Stimulated activated CD4-positive, alpha-beta T cell treated with anti-CD3 and anti-CD28 coated beads, Interleukin-12 subunit alpha, Interleukin-12 subunit beta, amount 100 ng/mL, for 4 hours (primary cell): ENCODE results near the gene XPNPEP1.

Experiments used
- DNase-seq: peaks from one replicate; pipeline ENCODE4 v3.0.0-alpha.2; 2020

The XPNPEP1 gene

DNA sequence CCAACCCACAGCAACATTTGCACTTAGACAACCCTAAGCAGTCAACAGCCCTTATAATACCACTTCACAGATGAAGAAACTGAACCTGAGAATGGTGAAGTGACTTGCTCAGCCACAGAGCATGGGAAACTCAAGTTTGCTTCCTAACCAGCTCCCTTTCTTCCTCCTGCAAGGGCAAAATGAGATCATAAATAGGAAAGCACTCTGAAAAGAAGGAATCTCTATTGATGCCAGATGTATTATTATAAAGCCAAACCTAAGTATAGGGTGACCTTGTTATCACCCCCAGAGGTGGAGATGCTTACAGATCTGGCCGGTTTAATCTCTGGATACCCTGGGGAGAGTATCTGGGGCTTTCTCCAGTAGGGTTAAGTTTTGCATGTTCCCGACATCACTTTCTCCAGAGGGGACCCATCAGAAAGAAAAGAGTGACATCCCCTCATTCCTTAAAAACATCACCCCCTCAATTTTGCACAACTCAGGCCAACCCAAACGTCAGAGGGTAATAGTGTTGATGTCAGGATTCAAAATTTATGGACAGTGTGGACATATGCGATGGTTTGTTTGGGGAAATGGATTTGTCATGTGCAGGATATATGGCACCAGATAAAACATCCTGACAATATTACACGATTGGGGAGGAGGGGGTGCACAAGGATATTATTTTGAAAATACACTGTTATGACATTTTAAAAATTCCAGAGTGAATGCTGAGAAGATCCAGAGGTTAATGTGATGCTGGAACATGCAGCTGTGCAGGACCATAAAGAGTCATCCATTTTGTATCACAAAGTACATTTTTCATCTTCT is 24.0 kb upstream of the XPNPEP1 start:
- DNase-seq = no peak

DNA sequence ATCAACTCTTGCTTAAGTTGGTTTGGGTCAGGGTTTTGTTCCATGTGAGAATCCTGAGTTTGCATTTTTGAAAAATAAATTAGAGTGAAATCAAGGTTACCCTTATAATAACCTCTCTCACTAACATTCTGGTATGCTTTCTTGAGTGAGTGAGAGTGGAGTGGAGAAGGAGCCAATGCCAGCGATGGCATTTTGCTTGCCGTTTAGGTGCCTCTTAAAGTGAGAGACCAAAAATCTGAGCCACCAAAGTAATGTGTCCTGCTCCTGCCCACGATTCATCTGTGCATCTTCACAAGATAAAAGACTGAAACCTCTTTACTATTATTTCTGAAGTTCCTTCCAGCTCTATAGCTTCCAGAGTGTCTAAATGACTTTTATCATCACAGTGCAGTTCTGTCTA is 23.4 kb upstream of the XPNPEP1 start:
- DNase-seq = no peak

DNA sequence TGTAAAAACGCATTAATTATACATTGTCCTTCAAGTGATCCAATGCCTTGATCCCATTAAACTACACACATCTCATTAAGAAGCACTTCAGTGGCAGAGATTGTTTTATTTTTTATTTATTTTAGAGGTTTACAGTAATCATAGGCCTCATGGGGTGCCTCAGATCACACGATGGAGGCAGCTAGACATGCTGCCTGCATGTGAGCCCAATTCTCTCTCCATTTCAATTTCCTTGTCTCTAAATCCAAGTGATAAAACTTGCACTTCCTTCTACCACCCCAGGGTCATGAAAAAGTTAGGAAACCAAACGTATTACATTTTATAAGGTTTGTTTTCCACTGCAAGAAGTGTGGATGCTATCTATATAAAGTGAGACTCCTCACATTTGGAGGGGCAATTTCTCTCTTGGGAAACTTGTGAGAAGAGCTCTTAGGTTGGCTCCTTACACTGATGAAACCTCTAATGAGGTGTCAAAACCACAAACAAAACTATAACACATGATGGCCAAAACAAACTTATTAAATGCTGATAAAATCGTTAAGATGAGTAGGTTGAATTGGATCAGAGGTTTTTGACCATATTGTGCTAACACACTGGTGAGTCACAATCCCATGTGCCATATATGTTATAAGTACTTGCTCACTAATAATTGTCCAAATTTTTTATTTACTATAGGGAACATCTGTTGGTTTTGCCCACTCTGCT is 22.3 kb upstream of the XPNPEP1 start:
- DNase-seq = no peak

DNA sequence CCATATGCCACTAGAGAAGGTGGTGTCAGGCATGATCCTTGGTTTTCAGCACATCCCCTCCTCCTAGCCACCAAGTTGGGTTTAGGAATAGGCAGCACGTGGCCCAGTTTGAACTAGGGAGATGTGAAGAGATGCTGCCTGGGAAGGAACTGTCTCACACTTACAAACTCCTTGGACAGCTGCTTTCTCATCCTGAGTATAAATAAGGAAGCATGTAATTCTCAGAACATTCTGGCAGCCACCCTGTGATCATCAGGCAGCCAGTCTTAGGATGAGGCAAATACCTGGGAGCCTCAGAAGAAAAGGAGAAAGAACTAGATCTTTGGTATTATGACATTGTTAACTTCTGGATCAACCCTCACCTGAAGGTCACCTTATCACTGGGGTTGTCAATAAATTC is 21.3 kb upstream of the XPNPEP1 start:
- DNase-seq = no peak

DNA sequence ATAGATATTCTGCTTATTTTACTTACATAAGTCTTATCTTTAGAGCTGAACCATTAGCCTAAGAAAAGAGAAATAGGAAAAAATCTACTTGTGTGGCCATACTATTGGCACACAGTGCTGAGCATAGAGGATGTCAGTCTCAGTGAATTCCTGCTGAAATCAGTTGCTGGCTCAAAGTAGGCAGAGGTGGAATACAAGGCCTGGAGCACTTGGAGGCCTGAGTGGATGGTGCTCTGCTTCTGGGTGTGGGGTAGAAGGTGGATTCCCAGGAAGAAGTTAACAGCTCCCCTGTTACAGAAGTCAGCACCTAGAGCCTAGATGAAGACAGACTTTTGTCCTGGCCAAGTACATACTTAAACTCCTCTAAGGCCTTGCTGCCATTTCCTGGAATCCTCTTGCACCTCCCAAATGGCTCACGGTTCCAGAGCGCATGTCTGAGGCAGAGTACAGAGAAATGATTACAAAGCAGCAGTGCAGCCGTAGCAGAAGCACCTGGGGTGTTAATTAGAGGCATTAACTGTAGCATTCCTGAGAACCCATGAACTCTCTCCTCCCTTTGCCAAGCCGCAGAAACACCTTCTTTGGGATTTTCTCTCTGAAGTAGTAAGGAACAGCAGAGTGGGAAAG is 18.0 kb upstream of the XPNPEP1 start:
- no peak for DNase-seq

DNA sequence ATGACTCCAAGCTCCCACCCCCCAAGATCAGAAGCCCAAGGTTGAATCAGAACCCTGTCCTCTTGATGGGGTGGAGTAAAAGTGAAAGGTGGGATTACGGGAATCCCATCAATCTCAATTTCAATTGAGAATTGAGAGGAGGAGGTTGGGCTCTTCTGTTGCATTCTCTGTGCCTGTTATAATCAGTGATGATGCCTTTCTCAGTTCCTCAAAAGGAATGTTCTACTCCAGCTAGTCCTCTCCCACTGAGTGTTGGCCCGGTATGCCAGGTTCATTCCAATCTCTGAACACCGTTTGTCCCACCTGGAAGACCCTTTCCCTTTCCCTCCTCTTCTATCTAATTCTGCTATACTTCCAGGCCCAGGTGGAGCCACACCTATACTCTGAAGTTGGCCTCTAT is 17.2 kb upstream of the XPNPEP1 start:
- DNase-seq = no peak

DNA sequence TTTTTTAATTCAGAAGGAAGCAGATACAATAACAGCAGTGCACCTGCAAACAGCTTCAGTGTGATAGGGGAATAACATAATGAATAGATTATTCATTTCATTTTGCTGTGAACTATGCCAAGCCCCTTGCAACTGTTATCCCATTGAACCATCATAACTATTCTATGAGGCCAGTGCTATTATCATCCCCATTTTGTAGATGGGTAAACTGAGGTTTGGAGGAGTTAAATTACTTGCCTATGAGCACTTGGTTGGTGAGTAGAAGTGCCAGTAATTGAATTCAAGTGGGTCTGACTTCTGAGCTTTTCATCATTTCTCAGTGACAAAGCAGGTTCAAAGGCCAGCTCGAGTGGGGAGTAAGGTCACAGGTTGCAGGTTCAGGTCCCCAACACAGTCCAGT is 16.8 kb upstream of the XPNPEP1 start:
- DNase-seq = no peak

DNA sequence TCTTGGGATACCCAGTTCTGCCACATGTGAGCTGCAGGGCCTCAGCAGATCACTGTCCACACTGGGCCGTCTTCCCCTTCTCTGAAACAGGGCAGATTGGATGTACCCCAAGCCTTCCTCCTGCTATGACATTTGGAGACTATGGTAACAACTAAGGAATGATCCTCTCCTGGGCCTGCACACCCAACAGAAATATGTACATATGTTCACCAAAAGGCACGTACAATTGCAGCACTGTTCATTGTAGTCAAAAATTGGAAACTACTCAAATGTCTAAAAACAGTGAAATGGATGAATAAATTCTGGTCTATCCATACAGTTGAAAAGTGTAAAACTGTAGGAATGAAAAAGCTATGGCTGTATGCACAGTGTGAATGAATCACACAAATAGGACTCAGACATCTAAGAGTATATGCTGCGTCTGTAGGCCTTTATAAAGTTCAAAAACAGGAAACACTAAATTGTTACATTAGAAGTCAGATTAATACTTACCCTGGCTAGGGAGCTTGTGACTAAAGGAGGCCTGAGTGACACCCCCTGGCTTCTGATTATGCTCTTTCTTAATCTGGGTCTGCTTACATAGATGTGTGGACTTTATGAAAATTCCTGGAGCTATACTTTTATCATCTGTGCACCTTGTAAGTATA is 16.1 kb upstream of the XPNPEP1 start:
- DNase-seq = no peak

DNA sequence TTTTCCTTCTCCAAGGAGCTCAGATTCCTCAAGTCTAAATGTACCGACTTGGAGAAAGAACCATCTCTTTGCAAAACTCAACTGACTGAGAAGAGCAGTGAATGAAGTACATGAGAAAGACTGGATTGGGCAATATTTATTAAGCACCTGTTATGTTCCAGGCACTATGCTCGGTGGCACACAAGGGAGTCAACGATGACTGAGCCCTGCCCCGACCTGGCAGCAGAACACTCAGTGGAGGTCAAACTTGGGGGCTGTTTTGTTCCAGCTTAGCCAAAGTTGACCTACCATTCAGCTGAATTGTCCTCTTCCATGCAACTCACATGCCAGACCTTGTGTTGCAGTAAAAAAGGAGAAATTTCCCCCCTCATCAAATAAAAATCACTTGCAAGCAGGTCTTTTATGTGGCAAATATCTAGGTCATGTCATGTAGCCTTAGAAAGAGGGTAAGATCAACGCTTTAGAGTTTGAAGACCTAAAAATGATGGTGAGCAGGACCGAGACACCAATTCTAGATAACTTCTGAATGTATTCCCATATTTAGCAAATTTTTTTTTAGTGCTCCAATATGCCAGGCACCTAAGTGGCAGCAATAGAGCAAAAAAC is 14.3 kb upstream of the XPNPEP1 start:
- DNase-seq = no peak

DNA sequence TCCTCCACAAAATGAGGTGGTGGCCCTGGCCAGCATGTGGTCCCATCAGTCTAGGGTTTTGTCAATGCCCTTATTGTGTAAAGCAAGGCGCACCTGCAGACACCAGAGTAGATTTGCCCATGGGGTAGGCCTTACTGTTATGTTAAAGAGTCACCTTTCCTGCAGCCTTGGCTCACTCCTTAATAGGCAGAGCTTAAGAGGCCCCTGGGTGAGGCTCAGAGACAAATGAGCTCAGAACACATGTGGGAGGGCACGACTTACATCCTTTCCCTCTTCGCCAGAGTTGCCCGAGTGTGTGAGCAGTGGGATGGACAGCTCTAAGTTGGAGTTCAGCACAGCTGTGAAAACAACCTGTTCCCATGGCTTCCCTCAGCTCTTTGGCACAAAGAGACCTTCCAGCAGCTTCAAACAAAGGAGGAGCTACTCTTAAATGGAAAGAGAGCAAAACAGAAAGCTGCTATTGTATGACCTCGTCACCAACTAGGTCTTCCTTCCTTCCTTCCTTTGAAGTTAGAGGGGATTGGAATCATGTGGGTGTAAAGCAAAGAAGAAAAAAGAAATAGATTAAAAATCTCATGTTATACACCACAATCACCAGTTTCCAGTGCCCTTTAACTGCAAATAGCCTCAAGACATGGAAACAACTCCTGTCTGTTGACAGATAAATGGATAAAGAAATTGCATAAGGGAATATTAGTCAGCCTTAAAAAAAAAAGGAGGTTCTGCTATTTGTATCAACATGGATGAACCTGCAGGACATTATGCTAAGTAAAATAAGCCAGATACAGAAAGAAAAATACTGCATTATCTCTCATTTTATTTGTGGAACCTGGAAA is 11.9 kb upstream of the XPNPEP1 start:
- no peak for DNase-seq

DNA sequence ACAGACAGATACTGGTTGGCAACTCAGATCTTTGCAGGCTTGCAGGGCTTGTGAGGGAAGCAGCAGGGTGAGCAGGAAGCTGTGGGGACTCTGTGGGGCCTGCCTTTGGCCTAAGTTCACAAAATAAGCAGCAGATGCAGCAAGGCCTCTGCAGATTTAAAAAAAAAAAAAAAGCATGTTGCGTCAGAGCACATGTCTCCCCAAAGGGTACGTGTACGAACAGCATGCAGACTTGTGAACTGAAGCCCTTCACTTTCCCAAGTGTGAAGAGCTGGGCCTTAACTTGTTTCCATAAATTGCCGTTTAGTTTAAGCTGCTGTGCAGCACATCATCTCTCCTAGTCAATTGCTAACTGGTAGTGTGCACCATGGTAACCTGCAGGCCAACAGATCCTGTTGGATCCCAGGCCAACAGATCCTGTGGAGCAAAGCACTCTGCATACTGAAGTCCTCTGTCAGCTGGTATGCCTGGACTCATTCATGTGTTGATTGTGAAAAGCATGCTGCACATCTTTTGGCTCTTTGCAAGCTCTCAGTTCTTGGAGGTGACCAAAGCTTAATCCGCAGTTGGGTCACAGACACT is 10.8 kb upstream of the XPNPEP1 start:
- no peak for DNase-seq

DNA sequence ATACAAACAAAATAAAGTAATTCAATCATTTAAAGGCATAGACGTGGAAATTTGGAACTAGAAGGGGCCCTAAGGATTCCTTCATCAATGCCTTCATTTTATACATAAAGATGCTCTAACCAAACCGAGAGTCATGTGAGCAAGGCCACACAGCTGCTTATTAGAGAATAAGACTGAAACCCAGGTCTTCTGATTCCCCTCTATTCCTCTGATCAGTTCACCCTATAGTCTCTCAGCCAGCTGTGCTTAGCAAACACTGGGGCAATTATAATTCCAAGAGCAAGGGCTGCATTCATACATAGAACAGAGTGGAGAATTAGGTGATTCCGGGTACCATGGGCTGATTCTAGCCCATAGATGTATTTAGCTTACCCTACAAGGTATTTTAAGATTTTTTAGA is 9.7 kb upstream of the XPNPEP1 start:
- no peak for DNase-seq

DNA sequence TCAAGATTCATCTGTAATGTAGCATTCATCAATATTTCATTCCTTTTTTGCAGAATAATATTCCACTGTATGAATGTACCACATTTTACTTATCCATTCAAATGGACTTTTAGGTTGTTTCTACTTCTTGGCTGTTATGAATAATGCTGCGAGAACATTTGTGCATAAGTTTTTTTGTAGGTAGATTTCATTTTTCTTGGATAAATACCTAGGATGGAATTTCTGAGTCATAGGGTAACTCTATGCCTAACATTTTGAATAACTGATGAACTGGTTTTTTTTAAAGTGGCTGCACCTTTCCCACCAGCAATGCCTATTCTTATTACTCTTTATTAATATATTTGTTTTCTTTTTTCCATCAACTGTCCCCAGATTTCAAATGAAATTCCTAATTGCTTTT is 9.1 kb upstream of the XPNPEP1 start:
- no peak for DNase-seq

DNA sequence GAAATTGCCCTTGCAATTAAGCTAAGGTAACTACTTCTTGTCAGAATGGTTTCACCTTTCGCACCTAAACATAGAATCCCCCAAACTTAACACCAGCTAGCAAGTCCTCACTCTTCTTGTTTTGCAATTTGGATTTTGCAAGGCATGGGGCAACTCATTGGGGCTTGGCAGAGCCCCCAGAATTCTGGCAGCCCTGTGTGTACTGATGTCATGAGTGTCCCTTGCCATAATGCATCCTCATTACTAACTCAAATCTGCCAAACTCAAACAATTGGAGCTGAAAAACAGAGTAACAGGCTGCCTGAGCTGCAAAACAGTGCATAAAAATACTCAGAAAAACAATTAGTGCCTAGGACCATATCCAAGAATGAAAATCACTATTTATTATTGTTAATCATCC is 7.9 kb upstream of the XPNPEP1 start:
- no peak for DNase-seq

DNA sequence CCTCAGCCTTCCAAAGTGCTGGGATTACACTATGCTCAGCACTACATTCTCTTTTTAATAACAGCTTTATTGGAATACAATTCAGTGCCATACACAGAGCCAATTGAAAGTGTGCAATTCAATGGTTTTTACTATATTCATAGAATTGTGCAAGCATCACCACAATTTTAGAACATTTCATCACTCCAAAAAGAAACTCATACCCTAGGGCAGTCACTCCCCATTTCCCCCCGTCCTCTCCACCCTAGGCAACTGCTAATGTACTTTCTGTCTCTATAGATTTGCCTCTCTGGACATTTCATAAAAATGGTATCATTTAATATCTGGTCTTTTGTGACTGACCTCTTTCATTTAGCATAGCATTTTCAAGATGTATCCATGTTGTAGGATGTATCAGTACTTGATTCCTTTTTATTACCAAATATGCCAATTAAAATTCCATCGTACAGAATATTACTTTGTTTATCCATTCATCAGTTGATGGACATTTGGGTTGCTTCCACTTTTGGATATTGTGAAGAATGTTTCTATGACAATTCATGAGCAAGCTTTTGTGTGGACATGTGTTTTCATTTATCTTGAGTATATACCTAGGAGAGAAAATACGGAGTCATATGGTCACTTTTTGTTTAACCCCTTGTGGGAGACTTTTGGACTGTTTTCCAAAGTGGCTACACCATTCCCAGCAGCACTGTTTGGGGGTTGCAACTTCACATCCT is 6.3 kb upstream of the XPNPEP1 start:
- no peak for DNase-seq

DNA sequence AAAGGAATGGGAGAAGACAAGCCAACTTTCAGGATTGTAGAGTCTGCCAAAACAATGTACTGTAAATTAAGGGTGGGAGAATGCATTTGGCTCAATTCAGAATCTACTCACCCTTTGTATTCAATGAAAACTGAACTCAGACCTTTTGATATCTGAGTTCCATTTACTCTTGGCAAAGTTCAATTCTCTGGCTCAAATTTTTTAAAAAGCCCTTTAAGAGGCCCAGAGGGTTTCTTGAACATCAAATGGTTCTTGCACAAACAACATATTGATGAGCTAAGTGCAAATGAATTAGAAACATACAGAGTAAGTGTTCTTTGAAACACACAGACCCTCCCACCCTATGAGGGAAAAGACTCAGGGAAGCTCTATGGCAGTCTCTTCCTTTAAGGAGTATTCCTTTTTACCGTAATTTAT is 5.2 kb upstream of the XPNPEP1 start:
- no peak for DNase-seq

DNA sequence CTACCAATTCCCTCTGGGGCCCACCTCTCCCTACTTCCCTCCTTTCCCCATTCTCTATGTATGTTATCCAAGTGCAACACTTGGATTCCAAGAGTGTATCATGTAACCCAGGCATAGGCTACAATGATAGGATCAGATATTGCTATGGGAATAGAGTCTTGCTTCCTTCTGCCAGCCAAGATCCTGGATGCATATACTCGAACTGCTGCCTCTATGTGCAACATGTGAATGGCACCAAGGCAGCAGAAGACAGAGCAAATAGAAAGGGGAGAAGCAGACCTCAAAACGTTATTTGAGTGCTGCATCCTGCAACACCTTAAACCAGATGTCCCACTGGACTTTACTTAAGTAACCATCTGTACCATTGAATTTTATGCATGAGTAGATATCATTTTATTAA is 3.5 kb upstream of the XPNPEP1 start:
- no peak for DNase-seq

DNA sequence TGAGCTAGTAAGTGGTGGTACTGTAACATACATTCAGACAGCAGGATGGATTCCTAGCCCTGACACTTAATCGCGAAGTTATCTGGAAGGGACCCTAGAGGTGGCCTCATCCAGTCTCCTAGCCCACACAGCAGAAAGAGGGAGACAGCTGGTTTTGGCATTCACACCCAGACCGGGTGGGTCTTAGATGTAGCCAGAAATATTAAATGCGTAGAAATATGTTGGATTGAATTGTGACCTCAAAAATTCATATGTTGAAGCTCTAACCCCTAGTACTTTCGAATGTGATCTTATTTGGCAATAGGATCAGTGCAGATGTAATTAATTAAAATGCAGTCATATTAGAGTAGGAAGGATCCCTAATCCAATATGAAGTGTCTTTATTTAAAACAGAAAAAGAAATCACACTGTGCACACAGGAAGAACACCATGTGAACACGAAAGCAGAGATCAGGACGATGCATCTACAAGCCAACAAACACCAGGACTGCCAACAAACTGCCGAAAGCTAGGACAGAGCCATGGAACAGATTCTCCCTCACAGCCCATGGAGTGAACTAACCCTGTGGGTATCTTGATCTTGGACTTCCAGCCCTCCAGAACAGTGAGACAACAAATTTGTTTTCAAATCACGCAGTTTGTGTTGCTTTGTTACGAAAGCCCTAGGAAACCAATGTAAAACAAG is 2.9 kb upstream of the XPNPEP1 start:
- no peak for DNase-seq

DNA sequence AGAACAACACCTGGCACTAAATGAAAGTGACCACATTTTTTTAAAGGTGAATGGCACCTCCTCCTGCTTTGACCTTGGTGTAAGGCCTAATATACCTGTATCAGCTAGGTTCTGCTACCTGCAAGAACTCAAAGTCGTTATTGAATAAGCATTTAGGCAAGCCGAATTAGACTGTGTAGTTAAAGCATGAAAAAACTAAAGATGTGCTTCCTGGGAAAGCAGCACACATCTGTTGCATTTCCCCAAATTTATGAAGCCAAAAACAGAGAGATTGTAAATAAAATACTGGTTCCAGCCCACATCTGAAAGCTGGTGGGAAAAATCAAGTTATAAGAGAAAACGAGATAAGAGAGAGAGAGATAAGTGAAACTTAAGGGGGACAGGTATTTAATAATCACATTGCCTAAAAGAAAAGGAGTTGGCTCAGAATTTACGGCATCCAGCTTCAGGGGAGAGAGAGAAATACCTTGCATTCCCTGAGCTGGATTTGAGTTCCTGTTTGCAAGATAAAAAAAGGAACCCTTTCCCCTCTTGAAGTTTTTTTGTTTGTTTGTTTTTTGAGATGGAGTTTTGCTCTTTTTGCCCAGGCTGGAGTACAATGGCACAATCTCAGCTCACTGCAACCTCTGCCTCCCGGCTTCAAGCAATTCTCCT is 1.8 kb upstream of the XPNPEP1 start:
- no peak for DNase-seq

DNA sequence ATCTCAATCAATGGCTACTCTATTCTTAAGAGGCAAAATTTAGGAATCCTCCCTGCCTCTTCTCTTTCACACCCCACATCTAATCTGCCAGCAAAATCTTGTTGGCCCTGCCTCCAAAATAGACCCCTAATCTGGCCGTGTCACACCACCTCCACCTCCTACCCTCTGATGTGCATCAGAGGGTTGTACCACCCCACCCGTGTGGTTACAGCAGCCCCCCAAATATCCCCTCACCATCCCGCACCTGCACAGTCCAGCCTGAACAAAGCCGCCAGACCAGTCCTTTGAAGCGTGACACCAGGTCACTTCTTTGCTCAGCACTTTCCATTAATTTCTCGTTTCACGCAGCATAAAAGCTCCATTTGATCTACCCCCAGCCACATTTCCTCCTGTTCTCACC is 776 bp upstream of the XPNPEP1 start:
- no peak for DNase-seq
